ENCODE results near the gene ITGA11. TPM values are rescaled to one million over a fixed set of nuclear protein-coding genes. Genes with fewer than 3 reads are reported as not detected.

Gene ITGA11
- total and polyA plus RNA-seq, 2 of the 13 experiments (the other 11 are each of a cell fraction or from before 2014, with no cell fraction given): not detected

DNA sequence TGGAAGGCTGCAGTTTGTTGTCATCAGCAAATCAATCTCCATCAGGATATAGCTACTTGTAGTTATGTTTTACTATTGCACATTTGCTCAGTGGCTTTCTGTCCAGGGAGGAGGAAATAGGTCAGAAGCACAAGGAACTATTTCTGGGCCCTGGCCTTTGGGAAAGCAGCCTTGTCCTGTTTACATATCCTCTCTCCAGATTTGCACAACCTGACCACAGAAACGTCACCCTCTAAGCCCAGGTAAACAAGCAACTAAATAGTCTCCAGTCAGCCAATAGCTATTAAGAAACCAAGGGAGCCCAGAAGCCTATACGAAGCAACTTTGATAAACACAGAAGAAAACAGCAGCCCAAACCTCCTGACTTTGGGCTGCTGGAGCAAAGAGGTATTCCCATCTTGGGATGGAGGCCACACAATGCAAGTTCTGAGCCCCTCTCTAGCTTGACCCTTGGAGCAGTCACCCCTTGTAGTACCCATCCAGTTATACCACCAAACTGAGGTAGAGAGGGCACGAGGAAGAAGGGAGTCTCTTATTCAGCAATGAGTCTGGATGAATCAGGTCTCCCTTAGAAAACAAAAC, 156.7 kb downstream of the ITGA11 start (continued):
- TF ChIP-seq, protein P1, sequence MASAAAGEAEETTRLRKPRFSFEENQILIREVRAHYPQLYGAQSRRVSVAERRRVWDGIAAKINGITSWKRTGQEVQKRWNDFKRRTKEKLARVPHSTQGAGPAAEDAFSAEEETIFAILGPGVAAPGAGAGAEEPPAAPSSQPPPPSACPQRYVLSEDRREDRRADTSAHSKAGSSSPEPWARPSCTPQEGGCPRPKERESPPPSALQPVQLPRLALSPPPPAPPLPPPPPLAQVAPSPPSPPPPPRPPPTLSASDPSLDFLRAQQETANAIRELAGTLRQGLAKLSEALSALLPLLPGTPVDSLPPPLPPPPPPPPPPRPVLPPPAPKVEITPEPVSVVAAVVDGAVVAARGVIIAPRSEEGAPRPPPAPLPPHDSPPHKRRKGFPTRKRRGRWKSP (CRISPR knock-in tag; IDR thresholded peaks at IDR 0.05): no peak
- TF ChIP-seq THAP11 (CRISPR knock-in tag; IDR thresholded peaks at IDR 0.05) (0 out of 2 replicates have a peak, but pooled peaks have one; percentile 28), ZNF841 (CRISPR knock-in tag; IDR thresholded peaks at IDR 0.05; ENCODE audit: borderline replicate concordance) (no peak), STAT5B (CRISPR knock-in tag; IDR thresholded peaks at IDR 0.05) (no peak), GFI1 (CRISPR knock-in tag; IDR thresholded peaks at IDR 0.05; ENCODE audit: borderline replicate concordance) (no peak), ELF3 (CRISPR knock-in tag; IDR thresholded peaks at IDR 0.05) (peak; percentile 87), FOSL2 (CRISPR knock-in tag; IDR thresholded peaks at IDR 0.05) (peak; percentile 58), ZNF367 (CRISPR knock-in tag; IDR thresholded peaks at IDR 0.05; ENCODE audit: borderline replicate concordance) (no peak), SUZ12 (IDR thresholded peaks at IDR 0.05; ENCODE audit: low read depth, low read length) (no peak), CREM (IDR thresholded peaks at IDR 0.05) (peak; percentile 65; the same call in 1 of the 2 replicates), CREM (CRISPR knock-in tag; IDR thresholded peaks at IDR 0.05) (no peak), RFX3 (CRISPR knock-in tag; IDR thresholded peaks at IDR 0.05) (no peak), GABPA (IDR thresholded peaks at IDR 0.05; ENCODE audit: low read depth, low read length) (no peak), GABPA (CRISPR knock-in tag; IDR thresholded peaks at IDR 0.05; ENCODE audit: low read depth) (peak; percentile 33), RAD21 (CRISPR knock-in tag; IDR thresholded peaks at IDR 0.05) (no peak), ZNF891 (CRISPR knock-in tag; IDR thresholded peaks at IDR 0.05) (no peak), ZNF224 (CRISPR knock-in tag; IDR thresholded peaks at IDR 0.05) (no peak), MBD4 (IDR thresholded peaks at IDR 0.05; ENCODE audit: borderline replicate concordance, low read length) (no peak)
- TF ChIP-seq, protein P2, sequence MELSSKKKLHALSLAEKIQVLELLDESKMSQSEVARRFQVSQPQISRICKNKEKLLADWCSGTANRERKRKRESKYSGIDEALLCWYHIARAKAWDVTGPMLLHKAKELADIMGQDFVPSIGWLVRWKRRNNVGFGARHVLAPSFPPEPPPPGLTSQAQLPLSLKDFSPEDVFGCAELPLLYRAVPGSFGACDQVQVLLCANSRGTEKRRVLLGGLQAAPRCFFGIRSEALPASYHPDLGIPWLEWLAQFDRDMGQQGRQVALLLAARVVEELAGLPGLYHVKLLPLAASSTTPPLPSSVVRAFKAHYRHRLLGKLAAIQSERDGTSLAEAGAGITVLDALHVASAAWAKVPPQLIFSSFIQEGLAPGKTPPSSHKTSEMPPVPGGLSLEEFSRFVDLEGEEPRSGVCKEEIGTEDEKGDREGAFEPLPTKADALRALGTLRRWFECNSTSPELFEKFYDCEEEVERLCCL (CRISPR knock-in tag; IDR thresholded peaks at IDR 0.05; ENCODE audit: borderline replicate concordance): no peak
- TF ChIP-seq, protein P3, sequence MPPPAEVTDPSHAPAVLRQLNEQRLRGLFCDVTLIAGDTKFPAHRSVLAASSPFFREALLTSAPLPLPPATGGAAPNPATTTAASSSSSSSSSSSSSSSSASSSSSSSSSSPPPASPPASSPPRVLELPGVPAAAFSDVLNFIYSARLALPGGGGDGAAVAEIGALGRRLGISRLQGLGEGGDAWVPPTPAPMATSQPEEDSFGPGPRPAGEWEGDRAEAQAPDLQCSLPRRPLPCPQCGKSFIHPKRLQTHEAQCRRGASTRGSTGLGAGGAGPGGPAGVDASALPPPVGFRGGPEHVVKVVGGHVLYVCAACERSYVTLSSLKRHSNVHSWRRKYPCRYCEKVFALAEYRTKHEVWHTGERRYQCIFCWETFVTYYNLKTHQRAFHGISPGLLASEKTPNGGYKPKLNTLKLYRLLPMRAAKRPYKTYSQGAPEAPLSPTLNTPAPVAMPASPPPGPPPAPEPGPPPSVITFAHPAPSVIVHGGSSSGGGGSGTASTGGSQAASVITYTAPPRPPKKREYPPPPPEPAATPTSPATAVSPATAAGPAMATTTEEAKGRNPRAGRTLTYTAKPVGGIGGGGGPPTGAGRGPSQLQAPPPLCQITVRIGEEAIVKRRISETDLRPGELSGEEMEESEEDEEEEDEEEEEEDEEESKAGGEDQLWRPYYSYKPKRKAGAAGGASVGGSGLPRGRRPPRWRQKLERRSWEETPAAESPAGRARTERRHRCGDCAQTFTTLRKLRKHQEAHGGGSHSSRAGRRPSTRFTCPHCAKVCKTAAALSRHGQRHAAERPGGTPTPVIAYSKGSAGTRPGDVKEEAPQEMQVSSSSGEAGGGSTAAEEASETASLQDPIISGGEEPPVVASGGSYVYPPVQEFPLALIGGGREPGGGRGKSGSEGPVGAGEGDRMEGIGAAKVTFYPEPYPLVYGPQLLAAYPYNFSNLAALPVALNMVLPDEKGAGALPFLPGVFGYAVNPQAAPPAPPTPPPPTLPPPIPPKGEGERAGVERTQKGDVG (CRISPR knock-in tag; IDR thresholded peaks at IDR 0.05; ENCODE audit: borderline replicate concordance): no peak
- TF ChIP-seq, protein P4, sequence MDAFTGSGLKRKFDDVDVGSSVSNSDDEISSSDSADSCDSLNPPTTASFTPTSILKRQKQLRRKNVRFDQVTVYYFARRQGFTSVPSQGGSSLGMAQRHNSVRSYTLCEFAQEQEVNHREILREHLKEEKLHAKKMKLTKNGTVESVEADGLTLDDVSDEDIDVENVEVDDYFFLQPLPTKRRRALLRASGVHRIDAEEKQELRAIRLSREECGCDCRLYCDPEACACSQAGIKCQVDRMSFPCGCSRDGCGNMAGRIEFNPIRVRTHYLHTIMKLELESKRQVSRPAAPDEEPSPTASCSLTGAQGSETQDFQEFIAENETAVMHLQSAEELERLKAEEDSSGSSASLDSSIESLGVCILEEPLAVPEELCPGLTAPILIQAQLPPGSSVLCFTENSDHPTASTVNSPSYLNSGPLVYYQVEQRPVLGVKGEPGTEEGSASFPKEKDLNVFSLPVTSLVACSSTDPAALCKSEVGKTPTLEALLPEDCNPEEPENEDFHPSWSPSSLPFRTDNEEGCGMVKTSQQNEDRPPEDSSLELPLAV (CRISPR knock-in tag; conservative IDR thresholded peaks at IDR 0.05; ENCODE audit: low read depth): no peak
- TF ChIP-seq, protein P5, sequence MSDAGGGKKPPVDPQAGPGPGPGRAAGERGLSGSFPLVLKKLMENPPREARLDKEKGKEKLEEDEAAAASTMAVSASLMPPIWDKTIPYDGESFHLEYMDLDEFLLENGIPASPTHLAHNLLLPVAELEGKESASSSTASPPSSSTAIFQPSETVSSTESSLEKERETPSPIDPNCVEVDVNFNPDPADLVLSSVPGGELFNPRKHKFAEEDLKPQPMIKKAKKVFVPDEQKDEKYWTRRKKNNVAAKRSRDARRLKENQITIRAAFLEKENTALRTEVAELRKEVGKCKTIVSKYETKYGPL (CRISPR knock-in tag; IDR thresholded peaks at IDR 0.05): no peak
